ENCODE results near the gene FCRL6. TPM values are rescaled to one million over a fixed set of nuclear protein-coding genes. Genes with fewer than 3 reads are reported as not detected.
A peak's percentile ranks its signal among the peaks of the same experiment; 100 is the strongest.

The FCRL6 gene
- total RNA-seq, 1 donor: not detected

GRCh38 chr1:159815926-159816325, 13.8 kb downstream of the FCRL6 start:
- no peak for DNase-seq (ENCODE audit: low read depth)
- TF ChIP-seq CTCF (IDR thresholded peaks at IDR 0.05; ENCODE audit: insufficient read depth, low read depth, low read length): no peak
- no peak overlapping the region for H3K4me3 ChIP-seq (ENCODE audit: low read depth, low read length)

- H3K4me3 ChIP-seq (ENCODE audit: low read depth, low read length): no peak overlapping the region
- TF ChIP-seq CTCF (IDR thresholded peaks at IDR 0.05; ENCODE audit: insufficient read depth, low read depth, low read length): no peak
- DNase-seq (ENCODE audit: low read depth): no peak
Observed at GRCh38 chr1:159817276-159818041, 15.3 kb downstream of the FCRL6 start.

GRCh38 chr1:159821171-159821867, 19.2 kb downstream of the FCRL6 start:
- no peak for DNase-seq (ENCODE audit: low read depth)
- no peak overlapping the region for H3K4me3 ChIP-seq (ENCODE audit: low read depth, low read length)
- no peak for TF ChIP-seq CTCF (IDR thresholded peaks at IDR 0.05; ENCODE audit: insufficient read depth, low read depth, low read length)

- TF ChIP-seq CTCF (IDR thresholded peaks at IDR 0.05; ENCODE audit: insufficient read depth, low read depth, low read length): no peak
- no peak overlapping the region for H3K4me3 ChIP-seq (ENCODE audit: low read depth, low read length)
- no peak for DNase-seq (ENCODE audit: low read depth)
Observed at GRCh38 chr1:159823406-159823805, 21.2 kb downstream of the FCRL6 start.

GRCh38 chr1:159825564-159825963, 23.4 kb downstream of the FCRL6 start:
- no peak for DNase-seq (ENCODE audit: low read depth)
- no peak overlapping the region for H3K4me3 ChIP-seq (ENCODE audit: low read depth, low read length)
- no peak for TF ChIP-seq CTCF (IDR thresholded peaks at IDR 0.05; ENCODE audit: insufficient read depth, low read depth, low read length)

- no peak for TF ChIP-seq CTCF (IDR thresholded peaks at IDR 0.05; ENCODE audit: insufficient read depth, low read depth, low read length)
- peak; percentile 20 for DNase-seq (ENCODE audit: low read depth)
- H3K4me3 ChIP-seq (ENCODE audit: low read depth, low read length): no peak within 1 kb of the TSS
Observed at GRCh38 chr1:159826441-159827101, 24.4 kb downstream of the FCRL6 start, which contains the start of gene SLAMF8. SLAMF8 (plus strand) TSS chr1:159826873; CDS start chr1:159826899, 26 bp downstream.
